ENCODE measurements around the gene TAF10.
A peak's percentile ranks its signal among the peaks of the same experiment; 100 is the strongest.

TAF10 gene

DNA sequence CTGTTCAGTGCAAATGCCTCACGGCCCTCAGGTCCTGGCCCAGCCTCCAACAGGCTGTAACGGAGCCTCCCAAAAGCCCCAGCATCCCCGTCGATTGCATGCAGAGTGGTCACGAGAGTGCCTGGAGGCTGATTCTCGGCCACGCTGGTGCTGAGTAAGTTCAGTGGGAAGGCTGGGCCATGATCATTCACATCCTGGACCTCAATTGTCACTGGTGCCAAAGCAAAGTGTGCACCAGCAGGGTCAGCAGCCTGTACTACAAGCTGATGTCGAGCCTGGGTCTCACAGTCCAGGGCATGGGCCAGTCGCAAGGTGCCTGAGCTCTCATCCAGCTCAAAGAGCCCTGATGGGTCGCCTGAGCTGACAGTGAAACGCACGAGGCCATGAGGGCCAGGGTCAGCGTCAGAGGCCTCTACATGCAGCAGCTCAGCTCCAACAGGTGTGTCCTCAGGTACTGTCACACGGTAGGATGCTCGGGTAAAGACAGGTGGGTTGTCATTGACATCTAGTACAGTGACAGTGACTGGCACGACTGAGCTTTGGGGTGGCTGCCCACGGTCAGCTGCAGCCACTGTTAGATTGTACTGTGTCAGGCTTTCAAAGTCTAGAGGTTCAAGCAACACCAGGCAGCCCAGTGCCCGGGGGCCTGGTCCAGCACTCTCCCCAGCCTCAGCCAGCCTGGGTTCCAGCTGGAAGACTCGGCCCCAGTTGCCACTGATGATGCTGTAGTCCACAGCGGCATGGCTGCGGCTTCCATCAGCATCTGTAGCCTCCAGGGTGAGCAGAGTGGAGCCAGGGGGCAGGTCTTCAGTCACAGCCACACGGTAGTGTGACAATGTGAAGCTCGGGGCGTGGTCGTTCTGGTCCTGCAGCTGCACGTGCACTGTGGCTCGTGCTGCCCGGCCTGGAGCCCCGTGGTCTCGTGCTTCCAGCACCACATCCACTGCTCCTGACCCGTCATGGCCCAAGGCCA, 11.7 kb upstream of the TAF10 start:
- no peak for DNase-seq

DNA sequence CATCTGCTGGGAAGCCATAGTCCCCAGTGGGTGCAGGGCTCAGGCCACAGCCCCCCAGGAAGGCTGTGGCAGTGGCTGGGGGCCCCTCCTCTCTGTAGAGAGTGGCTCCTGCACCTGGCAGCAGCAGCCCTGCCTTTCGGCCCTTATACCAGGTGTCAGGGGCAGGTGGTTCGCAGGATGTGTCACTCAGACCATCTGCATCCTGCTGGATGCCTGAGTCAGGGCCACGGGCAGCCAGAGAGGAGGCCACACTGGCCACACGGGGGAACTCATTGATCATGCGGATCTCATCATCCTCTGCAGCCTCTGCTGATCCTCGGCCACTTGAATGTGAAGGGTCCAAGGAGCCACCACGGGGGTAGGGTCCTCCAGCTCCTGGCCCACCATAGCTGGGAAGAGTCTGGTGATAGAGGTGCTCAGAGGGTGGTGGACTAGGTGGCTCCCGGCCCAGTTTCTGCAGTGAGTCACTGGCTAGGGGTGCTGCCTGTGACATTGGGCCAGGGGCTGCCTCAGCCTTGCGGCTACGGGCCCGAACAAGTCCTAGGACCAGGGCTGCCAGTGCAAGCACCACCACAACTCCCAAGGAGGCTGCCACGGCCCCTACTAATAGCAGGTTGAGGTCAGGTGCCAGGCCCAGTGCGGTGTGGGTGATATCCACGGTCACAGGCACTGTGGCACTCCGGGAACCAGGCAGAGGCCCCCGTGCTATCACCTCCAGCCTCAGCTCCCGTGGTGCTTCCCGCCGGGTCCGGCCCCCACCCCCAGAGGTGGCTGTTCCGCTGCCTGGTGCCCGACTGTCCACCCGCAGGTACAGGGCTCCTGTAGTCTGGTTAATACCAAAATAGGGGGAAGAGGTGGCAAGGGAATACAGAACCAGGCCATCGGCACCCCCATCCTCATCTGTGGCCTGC, 10.5 kb upstream of the TAF10 start:
- no peak for DNase-seq

DNA sequence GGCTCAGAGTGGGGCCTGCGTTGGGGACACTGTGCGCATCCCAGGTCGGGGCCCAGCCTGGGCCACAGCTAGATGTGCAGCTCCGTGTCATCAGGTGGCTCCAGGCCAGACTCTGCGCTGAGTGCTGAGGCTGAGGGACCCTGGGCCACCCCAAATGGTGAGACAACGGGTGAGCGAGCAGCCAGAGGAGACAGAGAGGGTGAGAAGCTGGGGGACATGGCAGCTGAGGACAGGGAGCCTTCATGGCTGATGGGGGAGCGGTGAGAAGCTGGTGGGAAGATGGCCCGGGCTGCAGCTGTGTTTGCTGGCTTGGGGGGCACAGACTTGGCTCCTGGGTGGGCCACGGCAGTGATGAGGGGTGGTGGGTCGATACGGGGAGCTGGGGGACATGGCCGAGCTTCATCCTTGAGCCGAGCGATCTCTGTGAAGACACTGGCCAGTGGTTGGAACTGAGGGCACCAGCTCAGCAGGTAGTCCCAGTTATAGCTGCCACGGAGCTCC, 9.7 kb upstream of the TAF10 start:
- no peak for DNase-seq

DNA sequence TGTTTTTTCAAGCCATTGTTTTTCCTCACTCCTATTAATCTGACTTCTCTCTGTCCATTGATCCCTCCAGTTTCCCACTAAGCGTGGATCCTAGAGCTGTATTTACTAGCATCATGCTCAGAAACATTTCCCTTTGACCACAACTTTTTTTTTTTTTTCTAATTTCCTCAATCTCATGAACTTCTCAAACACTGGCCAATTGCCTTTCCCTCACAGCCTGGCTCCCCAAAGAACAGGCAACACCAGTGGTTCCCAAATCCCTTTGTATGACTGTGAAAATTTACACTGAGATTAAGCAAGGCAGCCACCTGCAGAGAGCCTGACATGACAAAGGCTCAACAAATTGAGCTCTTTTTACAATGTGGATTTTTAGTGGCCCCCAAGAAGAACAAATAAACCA, 8.6 kb upstream of the TAF10 start:
- DNase-seq, result peak; percentile 66

GRCh38 chr11:6619004-6619745, 7.2 kb upstream of the TAF10 start, which contains the start of gene TPP1:
TSS of gene TPP1 (minus strand) at chr11:6619422. CDS start at chr11:6619400, 22 bp downstream.
- peak; percentile 91 for DNase-seq

GRCh38 chr11:6618117-6619003, 6.3 kb upstream of the TAF10 start:
- peak; percentile 93 for DNase-seq

DNA sequence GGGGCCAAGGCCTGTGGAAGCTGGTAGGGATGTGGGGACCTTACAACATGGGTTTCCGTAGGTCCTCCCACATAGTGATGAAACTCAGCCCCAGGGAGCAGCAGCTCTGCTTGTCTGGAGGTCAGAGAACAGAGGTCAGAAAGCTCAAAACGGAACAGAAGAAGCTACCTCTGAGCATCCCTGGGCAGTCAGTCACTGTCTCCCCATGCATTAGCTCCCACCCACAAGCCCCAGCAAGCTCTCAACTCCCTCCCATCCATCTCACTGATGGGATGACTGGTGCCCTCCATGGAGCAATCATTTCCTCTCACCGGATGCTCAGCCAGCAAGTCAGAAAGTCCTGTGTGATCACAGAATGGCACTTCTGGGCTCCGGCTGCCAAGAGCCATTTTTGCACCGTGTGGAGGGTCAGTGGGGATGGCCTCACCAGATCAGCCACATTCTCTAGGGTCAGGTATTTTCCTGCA, 5.3 kb upstream of the TAF10 start:
- peak; percentile 35 for DNase-seq

GRCh38 chr11:6616596-6617250, 4.7 kb upstream of the TAF10 start:
- DNase-seq, result no peak

DNA sequence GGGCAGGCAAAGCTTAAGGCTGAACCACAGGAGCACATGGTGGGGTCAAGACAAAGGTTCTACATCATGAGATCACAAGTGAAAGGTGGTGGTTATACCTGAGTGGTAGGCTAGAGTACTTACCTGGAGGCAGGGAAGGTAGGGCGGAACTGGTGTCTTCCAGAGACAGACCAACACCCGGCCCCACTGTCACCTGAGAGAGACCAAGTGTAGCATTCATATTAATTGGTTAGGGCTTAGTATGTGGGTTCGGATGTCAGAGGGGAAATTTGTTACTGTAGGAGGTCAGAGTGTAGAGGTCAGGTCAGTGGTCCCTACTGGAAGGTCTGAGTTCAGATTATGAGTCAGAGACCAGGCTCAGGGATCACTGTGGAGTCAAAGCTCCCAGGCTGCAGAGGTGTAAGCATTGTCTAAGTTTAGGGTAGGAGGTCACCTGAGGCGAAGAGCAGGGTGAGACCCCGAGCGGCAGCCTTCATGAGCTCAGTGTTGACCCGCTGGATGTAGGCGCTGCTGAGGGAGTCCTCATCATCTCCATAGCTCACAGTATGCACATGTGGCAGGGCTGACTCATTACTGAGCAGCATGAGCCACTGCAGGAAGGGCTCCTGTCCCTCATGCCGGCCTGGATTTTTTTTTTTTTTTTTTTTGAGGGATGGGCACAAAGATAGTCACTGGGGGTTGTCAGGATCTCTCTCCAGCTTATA, 4.0 kb upstream of the TAF10 start:
- no peak for DNase-seq

DNA sequence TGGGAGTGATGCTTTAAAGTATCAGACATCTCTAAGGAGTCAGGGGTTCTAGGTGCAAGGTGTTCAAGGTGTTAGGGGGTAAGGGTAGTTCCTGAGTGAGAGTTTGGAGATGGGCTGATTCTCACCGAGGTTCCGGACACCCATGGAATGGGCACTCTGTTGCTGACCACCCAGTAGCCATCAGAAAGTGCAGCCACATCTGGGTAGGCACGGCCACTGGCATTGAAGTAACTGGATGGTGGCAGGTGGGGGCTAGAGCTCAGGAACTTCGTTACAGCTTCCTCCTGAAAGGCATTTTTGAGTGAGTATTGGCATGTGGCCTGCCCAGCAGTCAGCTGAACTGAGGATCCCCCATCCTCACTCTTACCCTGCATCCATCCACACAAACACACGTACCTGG, 3.0 kb upstream of the TAF10 start:
- DNase-seq, result no peak

DNA sequence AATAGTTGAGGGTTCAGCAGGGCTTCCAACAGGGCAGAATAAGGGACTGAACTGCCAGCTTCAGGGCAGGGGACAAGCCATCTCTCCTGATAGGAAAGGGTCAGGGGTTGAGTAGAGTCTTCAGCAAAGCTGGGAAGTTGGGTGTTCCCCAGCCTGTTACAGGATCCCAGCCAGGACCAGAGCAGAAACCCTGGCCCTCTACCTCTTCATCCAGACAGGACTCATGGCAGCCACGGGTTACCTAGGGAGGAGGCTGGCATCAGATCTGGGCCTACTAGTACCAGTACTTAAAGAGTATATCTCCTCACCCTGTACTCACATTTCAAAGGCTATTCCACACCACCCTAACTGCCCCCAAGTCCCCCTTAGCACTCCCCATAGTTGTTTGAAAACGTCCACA, 2.4 kb upstream of the TAF10 start:
- no peak for DNase-seq

DNA sequence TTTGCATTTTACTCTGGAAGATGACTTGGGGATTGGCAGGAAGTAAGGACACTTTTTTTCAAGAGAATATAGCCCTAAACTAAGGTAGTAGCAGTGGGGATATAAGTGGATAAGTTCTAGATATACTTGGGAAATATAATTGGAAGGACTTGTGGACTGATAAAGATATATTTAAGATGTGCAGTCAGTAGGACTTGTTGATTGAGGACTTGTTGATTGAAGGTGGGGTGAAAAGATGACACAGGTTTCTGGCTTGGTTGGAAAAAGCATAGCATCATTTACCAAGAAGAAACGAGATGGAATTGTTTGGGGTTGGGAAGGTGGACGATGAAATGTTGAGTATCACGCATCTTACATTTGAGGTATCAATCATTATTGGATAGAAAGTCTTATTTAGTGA, 1.5 kb upstream of the TAF10 start:
- no peak for DNase-seq

DNA sequence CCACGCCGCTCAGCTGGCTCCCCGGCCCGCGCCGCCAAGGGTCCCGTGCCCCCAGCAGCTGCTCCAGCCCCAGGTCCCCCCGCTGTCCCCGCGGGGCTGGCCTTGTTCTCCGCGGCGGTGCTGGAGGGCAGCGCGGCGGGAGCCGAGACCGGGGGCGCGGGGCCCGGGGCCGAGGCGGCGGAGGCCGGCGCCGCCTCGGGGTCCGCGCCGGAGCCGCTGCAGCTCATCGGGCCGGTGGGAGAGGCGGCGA, 128 bp downstream of the TAF10 start:
- DNase-seq, result no peak

DNA sequence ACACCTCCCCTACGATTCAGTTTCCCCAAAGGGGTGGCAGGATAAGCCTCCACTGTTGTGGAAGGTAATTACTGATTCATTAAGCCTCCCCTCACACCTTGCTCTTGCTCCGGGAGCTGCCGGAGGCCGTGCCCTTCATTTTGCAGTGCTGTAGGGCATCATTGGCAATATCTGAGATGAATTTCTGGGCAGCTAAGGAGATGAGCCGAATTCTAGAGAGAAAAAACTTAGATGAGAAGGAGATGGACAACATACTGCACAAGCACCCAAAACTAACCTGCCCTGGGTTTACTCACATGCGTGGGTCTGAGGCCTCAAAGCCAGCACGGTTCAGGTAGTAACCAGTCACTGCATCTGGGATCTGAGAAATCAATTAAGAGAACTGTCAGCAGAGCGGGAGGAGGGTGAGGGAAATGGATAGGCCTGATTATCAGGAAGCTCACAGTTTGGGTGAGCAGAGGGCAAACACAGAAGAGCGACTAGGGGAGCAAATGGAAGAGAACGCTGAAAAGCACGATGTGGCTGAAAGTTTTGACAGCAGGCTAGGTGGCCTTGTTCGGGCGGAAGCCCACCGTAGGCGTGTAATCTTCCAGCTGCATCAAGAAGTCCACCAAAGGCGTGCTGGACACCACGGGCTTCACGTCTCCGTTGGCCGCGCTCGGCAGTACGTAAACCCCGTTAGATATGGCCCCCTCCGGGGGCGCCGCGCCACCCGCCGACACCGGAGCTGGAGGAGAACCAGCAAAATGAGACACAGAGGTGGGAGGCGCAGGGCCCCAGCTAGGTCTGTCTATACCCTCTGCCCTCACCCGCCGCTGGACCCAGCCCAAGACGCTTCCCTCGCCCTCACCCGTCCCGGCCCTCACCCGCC, 689 bp downstream of the TAF10 start:
- DNase-seq, result peak; percentile 9

GRCh38 chr11:6610591-6610990, 1.4 kb downstream of the TAF10 start:
- DNase-seq, result no peak

GRCh38 chr11:6609502-6610015, 2.5 kb downstream of the TAF10 start:
- DNase-seq, result no peak

GRCh38 chr11:6608726-6609501, 3.1 kb downstream of the TAF10 start:
- no peak for DNase-seq

DNA sequence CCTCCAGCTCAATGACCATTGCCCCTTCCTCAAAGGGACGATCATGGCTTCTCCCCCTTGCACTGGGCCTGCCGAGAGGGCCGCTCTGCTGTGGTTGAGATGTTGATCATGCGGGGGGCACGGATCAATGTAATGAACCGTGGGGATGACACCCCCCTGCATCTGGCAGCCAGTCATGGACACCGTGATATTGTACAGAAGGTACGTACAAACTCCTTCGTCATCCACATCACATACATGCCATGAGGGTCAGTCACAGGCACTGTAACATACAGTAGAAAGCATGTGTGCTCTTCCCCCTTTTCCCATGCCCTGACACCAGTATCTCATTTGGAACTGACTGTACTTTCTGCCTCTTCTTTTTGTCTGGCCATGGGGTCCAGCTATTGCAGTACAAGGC, 4.0 kb downstream of the TAF10 start:
- DNase-seq, result no peak

All from MV-4-11 (cell line).